Measurements from ENCODE around the gene NBEAL2.

Gene NBEAL2

DNA sequence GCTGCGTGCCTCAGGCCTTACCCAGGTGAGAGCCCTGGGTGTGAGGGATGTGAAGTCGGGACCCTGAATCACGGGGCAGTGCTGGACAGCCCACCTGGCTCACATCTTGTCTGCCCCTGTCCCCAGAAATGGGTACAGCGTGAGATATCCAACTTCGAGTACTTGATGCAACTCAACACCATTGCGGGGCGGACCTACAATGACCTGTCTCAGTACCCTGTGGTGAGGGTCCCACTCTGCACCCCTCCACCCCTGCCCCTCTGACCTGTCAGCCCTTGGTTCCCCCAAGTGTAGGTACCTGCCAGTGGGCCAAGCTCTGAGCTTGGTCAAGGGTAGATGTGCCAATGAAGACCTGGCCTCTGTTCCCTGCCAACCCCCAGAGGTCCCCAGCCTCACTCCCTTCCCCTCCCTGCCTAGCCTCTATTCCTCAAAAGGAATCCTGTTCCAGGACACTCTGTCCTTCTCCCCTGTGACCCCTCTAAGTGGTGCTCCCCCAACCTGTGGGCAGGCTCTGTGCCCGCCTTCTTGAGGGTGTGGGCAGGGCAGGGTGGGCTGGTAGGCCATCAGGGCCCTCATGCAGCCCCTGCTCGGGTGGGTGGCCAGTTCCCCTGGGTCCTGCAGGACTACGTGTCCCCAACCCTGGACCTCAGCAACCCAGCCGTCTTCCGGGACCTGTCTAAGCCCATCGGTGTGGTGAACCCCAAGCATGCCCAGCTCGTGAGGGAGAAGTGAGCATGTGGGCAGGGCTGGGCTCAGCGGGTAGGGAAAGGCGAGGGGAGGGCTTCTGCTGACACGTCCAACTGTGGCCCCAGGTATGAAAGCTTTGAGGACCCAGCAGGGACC, 25.1 kb downstream of the NBEAL2 start:
- FAIRE-seq (no peak), DNase-seq (ENCODE audit: insufficient read length, low spot score) (no peak)
- no peak for TF ChIP-seq POLR2AphosphoS5 (IDR thresholded peaks at IDR 0.05; ENCODE audit: low read depth, low read length)
- TF ChIP-seq POLR2A (IDR thresholded peaks at IDR 0.05; ENCODE audit: low read depth, low read length), result no peak
- TF ChIP-seq PAX5 (IDR thresholded peaks at IDR 0.05; ENCODE audit: insufficient read depth, low read length, severe bottlenecking), result no peak
- no peak for TF ChIP-seq POU2F2 (IDR thresholded peaks at IDR 0.05; ENCODE audit: low read depth, low read length)
- TF ChIP-seq TAF1 (IDR thresholded peaks at IDR 0.05; ENCODE audit: low read depth, low read length), result no peak
- no peak for TF ChIP-seq SPI1 (IDR thresholded peaks at IDR 0.05; ENCODE audit: low read depth, low read length)

DNA sequence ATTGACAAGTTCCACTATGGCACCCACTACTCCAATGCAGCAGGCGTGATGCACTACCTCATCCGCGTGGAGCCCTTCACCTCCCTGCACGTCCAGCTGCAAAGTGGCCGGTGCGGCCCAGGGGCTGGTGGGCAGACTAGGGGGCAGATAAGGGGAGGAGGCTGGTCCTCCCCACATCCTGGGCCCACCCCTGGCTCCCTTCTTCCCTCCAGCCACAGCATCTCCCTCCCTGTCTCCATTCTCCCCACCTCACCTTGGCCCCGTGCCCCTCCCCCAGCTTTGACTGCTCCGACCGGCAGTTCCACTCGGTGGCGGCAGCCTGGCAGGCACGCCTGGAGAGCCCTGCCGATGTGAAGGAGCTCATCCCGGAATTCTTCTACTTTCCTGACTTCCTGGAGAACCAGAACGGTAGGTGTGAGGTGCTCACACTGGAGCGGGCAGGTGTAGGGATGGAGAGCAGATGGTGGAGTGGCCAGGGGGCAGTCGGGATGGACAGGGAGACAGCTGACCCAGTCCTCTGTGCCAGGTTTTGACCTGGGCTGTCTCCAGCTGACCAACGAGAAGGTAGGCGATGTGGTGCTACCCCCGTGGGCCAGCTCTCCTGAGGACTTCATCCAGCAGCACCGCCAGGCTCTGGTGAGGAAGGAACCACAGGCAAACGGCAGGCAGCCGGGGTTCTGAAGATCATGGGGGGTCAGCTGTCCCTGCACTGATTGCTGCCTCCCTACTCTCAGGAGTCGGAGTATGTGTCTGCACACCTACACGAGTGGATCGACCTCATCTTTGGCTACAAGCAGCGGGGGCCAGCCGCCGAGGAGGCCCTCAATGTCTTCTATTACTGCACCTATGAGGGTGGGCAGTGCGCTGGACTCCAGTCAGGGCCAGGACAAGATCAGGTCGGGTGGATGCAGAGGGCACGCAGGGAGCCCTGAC, 26.0 kb downstream of the NBEAL2 start:
- TF ChIP-seq SPI1 (IDR thresholded peaks at IDR 0.05; ENCODE audit: low read depth, low read length), result no peak
- no peak for TF ChIP-seq POLR2AphosphoS5 (IDR thresholded peaks at IDR 0.05; ENCODE audit: low read depth, low read length)
- no peak for TF ChIP-seq POLR2A (IDR thresholded peaks at IDR 0.05; ENCODE audit: low read depth, low read length)
- TF ChIP-seq POU2F2 (IDR thresholded peaks at IDR 0.05; ENCODE audit: low read depth, low read length), result no peak
- no peak for TF ChIP-seq TAF1 (IDR thresholded peaks at IDR 0.05; ENCODE audit: low read depth, low read length)
- no peak for TF ChIP-seq PAX5 (IDR thresholded peaks at IDR 0.05; ENCODE audit: insufficient read depth, low read length, severe bottlenecking)
- FAIRE-seq, result no peak
- DNase-seq (ENCODE audit: insufficient read length, low spot score), result no peak

DNA sequence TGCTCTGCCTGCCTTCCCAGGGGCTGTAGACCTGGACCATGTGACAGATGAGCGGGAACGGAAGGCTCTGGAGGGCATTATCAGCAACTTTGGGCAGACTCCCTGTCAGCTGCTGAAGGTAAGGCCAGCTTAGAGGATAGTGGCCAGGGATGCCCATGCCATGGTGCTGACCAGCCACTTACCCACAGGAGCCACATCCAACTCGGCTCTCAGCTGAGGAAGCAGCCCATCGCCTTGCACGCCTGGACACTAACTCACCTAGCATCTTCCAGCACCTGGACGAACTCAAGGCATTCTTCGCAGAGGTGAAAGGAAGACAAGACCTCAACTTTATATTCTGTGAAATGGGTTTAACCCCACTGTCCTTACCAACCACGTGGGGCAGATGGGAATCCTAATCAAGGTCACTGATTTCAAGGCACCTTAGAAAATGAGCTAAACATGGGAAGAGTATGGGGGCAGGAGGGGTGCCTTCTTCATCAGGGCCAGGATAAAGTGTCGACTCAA, 26.7 kb downstream of the NBEAL2 start:
- FAIRE-seq, result no peak
- TF ChIP-seq POU2F2 (IDR thresholded peaks at IDR 0.05; ENCODE audit: low read depth, low read length) (no peak), SPI1 (IDR thresholded peaks at IDR 0.05; ENCODE audit: low read depth, low read length) (no peak), POLR2A (IDR thresholded peaks at IDR 0.05; ENCODE audit: low read depth, low read length) (no peak), POLR2AphosphoS5 (IDR thresholded peaks at IDR 0.05; ENCODE audit: low read depth, low read length) (no peak), PAX5 (IDR thresholded peaks at IDR 0.05; ENCODE audit: insufficient read depth, low read length, severe bottlenecking) (no peak), TAF1 (IDR thresholded peaks at IDR 0.05; ENCODE audit: low read depth, low read length) (no peak)
- no peak for DNase-seq (ENCODE audit: insufficient read length, low spot score)

DNA sequence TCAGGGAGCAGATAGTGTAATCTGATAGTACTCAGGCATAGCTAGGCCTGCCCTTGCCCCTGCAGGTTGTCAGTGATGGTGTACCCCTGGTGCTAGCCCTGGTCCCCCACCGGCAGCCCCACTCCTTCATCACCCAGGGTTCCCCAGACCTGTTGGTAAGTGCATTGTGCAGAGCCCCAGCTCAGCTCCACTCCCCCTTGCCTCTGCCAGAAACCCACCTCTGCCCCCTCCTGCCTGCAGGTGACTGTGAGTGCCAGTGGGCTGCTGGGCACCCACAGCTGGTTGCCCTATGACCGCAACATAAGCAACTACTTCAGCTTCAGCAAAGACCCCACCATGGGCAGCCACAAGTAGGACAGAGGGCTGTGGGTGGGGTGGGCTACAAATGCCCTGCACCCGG, 27.5 kb downstream of the NBEAL2 start:
- no peak for TF ChIP-seq POLR2A (IDR thresholded peaks at IDR 0.05; ENCODE audit: low read depth, low read length)
- no peak for TF ChIP-seq SPI1 (IDR thresholded peaks at IDR 0.05; ENCODE audit: low read depth, low read length)
- no peak for FAIRE-seq
- DNase-seq (ENCODE audit: insufficient read length, low spot score), result no peak

DNA sequence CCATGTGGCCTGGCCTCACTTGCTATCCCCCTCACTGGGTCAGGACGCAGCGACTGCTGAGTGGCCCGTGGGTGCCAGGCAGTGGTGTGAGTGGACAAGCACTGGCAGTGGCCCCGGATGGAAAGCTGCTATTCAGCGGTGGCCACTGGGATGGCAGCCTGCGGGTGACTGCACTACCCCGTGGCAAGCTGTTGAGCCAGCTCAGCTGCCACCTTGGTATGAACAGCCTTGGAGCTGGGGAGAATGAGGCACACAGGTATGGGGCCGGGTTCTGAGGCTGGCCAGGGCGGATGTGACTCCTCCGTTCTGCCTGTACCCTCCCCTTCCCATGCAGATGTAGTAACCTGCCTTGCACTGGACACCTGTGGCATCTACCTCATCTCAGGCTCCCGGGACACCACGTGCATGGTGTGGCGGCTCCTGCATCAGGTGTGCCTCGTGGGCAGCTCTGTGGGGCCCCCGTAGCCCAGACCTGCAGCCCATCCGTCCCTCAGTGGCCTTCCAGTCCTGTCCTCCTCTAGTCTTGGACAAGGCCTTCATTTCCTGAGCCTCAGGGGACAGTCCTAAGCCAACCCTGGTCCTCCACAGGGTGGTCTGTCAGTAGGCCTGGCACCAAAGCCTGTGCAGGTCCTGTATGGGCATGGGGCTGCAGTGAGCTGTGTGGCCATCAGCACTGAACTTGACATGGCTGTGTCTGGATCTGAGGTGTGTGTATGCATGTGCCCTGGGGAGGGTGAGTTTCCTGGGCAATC, 28.2 kb downstream of the NBEAL2 start:
- no peak for FAIRE-seq
- no peak for DNase-seq (ENCODE audit: insufficient read length, low spot score)
- 0 out of 2 replicates have a peak, but pooled peaks have one; percentile 29 for TF ChIP-seq POLR2A (IDR thresholded peaks at IDR 0.05; ENCODE audit: low read depth, low read length)
- TF ChIP-seq POLR2AphosphoS5 (IDR thresholded peaks at IDR 0.05; ENCODE audit: low read depth, low read length), result no peak
- TF ChIP-seq SPI1 (IDR thresholded peaks at IDR 0.05; ENCODE audit: low read depth, low read length), result no peak
- no peak for TF ChIP-seq PAX5 (IDR thresholded peaks at IDR 0.05; ENCODE audit: insufficient read depth, low read length, severe bottlenecking)
- TF ChIP-seq POU2F2 (IDR thresholded peaks at IDR 0.05; ENCODE audit: low read depth, low read length), result no peak
- TF ChIP-seq TAF1 (IDR thresholded peaks at IDR 0.05; ENCODE audit: low read depth, low read length), result no peak

DNA sequence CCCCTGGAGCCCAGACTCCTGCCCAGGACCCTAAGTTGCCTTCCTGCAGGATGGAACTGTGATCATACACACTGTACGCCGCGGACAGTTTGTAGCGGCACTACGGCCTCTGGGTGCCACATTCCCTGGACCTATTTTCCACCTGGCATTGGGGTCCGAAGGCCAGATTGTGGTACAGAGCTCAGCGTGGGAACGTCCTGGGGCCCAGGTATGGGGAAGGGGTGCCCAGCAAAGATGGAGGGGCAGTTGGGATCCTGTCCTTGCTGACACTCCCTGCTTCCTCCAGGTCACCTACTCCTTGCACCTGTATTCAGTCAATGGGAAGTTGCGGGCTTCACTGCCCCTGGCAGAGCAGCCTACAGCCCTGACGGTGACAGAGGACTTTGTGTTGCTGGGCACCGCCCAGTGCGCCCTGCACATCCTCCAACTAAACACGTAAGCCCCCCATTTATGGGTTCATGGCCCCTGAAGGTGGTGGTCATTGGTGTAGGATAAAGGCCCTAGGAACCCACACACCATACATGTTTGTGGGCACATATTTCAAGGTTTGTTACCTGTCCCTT, 28.8 kb downstream of the NBEAL2 start:
- FAIRE-seq (no peak), DNase-seq (ENCODE audit: insufficient read length, low spot score) (no peak)
- no peak for TF ChIP-seq SPI1 (IDR thresholded peaks at IDR 0.05; ENCODE audit: low read depth, low read length)
- TF ChIP-seq PAX5 (IDR thresholded peaks at IDR 0.05; ENCODE audit: insufficient read depth, low read length, severe bottlenecking), result no peak
- TF ChIP-seq TAF1 (IDR thresholded peaks at IDR 0.05; ENCODE audit: low read depth, low read length), result no peak
- no peak for TF ChIP-seq POLR2A (IDR thresholded peaks at IDR 0.05; ENCODE audit: low read depth, low read length)
- TF ChIP-seq POU2F2 (IDR thresholded peaks at IDR 0.05; ENCODE audit: low read depth, low read length), result no peak
- TF ChIP-seq POLR2AphosphoS5 (IDR thresholded peaks at IDR 0.05; ENCODE audit: low read depth, low read length), result no peak

DNA sequence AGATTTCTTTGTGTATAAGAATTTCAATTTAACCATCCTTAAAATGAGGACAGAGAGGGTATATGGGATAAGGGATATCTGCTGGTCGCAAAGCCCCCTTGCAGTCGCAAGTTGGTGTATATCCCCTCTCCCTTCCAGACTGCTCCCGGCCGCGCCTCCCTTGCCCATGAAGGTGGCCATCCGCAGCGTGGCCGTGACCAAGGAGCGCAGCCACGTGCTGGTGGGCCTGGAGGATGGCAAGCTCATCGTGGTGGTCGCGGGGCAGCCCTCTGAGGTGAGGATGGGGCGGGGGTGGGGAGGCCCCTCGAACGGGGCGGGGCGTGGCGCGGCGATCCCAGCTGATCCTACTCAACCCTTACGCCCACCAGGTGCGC, 29.4 kb downstream of the NBEAL2 start:
- FAIRE-seq, result no peak
- no peak for DNase-seq (ENCODE audit: insufficient read length, low spot score)
- TF ChIP-seq PAX5 (IDR thresholded peaks at IDR 0.05; ENCODE audit: insufficient read depth, low read length, severe bottlenecking), result no peak
- no peak for TF ChIP-seq POLR2AphosphoS5 (IDR thresholded peaks at IDR 0.05; ENCODE audit: low read depth, low read length)
- no peak for TF ChIP-seq SPI1 (IDR thresholded peaks at IDR 0.05; ENCODE audit: low read depth, low read length)
- no peak for TF ChIP-seq TAF1 (IDR thresholded peaks at IDR 0.05; ENCODE audit: low read depth, low read length)
- no peak for TF ChIP-seq POLR2A (IDR thresholded peaks at IDR 0.05; ENCODE audit: low read depth, low read length)
- no peak for TF ChIP-seq POU2F2 (IDR thresholded peaks at IDR 0.05; ENCODE audit: low read depth, low read length)

DNA sequence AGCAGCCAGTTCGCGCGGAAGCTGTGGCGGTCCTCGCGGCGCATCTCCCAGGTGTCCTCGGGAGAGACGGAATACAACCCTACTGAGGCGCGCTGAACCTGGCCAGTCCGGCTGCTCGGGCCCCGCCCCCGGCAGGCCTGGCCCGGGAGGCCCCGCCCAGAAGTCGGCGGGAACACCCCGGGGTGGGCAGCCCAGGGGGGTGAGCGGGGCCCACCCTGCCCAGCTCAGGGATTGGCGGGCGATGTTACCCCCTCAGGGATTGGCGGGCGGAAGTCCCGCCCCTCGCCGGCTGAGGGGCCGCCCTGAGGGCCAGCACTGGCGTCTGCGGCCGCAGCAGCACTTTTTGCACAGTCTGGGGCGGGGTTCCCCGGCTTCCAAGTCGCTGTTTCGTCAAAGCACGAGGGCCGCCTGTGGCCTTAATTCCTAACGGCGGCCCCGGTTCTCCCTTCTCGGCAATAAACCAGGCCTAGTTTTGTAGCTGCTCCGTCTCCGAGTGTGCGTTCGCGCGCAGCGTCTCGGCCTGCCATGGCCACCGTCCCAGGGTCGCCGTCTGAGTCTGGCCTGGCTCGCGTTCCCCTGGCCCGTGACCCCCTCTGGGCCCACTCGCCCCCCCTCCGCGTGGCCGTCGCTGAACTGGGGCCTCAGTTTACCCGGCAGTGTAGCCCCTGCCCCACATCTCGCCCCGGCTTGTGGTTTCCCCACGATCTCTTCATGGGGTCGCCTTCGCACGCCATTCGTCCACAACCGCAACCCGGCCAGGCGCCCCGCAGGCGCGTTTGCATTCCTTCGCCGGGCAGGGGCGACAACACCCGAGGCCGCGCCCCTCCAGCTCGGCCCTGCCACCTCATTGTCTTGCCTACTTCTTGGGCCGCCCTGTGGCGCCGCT, 30.0 kb downstream of the NBEAL2 start:
- TF ChIP-seq SPI1 (IDR thresholded peaks at IDR 0.05; ENCODE audit: low read depth, low read length) (no peak), POU2F2 (IDR thresholded peaks at IDR 0.05; ENCODE audit: low read depth, low read length) (0 out of 2 replicates have a peak, but pooled peaks have one; percentile 12), POLR2AphosphoS5 (IDR thresholded peaks at IDR 0.05; ENCODE audit: low read depth, low read length) (peak; percentile 55)
- peak; percentile 96 for FAIRE-seq
- DNase-seq (ENCODE audit: insufficient read length, low spot score), result peak; percentile 97
